T-helper 2 cell treated with Interferon-gamma antibody and Interleukin-4, amounts not matched to agents 5 μg/mL and 100 μg/mL, for 36 hours (primary cell): Measurements from ENCODE around the gene RAB4B.
"Not testable (repeated sequence)": the region's sequence is repeated elsewhere in the genome, so short reads cannot be mapped to it uniquely, and the experiment has no call there.

ENCODE experiments used
- DNase-seq: peaks from one replicate; pipeline ENCODE4 v3.0.0; 2021; ENCODE audit warnings: low spot score
- H3K27ac Mint-ChIP-seq: one replicate; pipeline ENCODE4 v1.8.0; 2021; ENCODE audit warnings: mild to moderate bottlenecking, mixed read lengths
- H3K27me3 Mint-ChIP-seq: one replicate; pipeline ENCODE4 v1.8.0; 2021; ENCODE audit warnings: low read depth, mixed read lengths
- H3K36me3 Mint-ChIP-seq: one replicate; pipeline ENCODE4 v1.8.0; 2021; ENCODE audit warnings: low read depth, mixed read lengths
- H3K4me1 Mint-ChIP-seq: one replicate; pipeline ENCODE4 v1.8.0; 2021; ENCODE audit warnings: low read depth, mixed read lengths
- H3K4me3 Mint-ChIP-seq: one replicate; pipeline ENCODE4 v1.8.0; 2022; ENCODE audit warnings: mild to moderate bottlenecking, moderate library complexity, mixed read lengths
- H3K9me3 Mint-ChIP-seq: one replicate; pipeline ENCODE4 v1.8.0; 2021; ENCODE audit warnings: mixed read lengths

The RAB4B gene

DNA sequence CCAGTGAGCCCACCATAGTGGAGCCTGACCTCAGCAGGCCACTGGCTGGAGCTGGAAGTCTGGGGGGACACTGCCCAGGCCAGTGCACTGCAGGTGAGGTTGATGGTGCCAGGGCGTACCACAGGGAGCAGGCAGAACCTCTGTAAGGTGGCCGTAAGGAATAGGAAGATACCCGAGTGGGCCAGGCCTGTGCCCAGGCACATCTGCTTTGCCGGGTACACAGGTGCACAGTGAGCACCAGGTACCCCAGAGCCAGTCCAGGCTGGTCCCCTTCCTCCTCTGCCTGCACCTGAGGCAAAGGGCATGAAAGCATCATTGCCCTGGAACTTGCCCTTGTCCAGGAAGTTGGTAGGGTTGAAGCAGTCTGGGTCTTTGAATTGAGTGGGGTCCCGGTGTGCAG, 30.4 kb downstream of the RAB4B start:
- Mint-ChIP-seq H3K27ac (no peak overlapping the region), H3K4me1 (peaks cover 49% of the 10 kb centered on the region), H3K4me3 (no peak overlapping the region), H3K36me3 (peaks cover 46% of the 10 kb centered on the region), H3K9me3 (no peaks in the 10 kb centered on the region), H3K27me3 (peaks cover 15% of the 10 kb centered on the region)
- no peak for DNase-seq

DNA sequence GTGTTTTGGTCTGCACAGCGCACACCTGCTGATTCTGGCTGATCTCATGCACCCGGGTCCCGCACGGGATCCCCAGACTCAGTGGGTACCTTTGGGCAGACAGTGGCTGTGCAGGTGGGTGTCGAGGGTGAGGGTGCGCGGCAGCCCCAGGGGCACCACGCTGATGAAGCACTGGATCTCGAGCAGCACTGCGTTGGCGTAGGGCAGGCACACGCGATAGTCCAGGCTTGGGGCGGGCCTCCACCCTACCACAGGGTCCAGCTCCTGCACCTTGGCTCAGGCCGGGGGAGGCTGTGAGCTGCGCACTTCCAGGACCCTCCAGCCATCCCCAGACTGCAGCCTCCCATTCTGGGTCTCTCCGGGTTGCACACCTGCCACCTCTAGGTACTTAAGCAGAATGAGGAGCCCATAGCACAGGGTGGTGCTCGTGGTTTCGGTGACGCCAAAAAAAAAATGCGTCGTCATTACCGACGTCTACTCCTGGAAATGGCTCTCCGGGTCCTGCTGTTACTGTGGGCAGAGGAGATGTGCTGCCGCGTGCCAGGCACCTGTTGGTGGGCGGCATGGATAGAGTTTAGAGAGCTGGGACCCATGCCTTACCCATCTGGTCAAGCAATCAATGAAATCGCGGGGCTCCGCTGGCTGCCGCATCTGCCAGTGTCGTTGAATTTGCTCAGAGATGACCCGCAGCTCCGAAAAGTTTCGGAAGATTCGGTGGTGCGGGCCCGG, 31.5 kb downstream of the RAB4B start:
- peaks cover 24% of the 10 kb centered on the region for H3K27me3 Mint-ChIP-seq
- H3K4me3 Mint-ChIP-seq: peak overlapping the region; percentile 97
- H3K27ac Mint-ChIP-seq: no peak overlapping the region
- H3K4me1 Mint-ChIP-seq: peaks cover 39% of the 10 kb centered on the region
- H3K9me3 Mint-ChIP-seq: no peaks in the 10 kb centered on the region
- no peak for DNase-seq
- H3K36me3 Mint-ChIP-seq: peaks cover 37% of the 10 kb centered on the region

DNA sequence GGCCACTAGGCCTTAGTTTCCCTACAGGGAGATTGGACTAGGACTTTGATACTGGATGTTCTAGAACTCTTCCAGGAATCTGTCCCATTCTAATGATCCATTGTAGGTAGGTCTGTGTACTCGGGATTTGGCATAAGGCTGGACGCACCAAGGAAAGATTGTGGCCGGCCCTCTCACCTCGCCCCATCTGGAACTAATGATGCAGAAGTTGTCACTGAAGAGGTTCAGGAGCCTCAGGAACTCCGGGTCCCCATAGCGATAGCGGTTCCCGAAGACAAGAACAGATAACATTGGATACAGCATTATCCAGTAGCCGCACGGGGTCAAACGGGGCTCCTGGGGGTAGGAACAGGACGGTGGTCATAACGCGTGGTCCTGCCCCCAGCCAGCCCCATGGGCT, 32.1 kb downstream of the RAB4B start:
- peaks cover 34% of the 10 kb centered on the region for H3K4me1 Mint-ChIP-seq
- peaks cover 31% of the 10 kb centered on the region for H3K36me3 Mint-ChIP-seq
- no peak for DNase-seq
- peak overlapping the region; percentile 28 for H3K27ac Mint-ChIP-seq
- H3K27me3 Mint-ChIP-seq: peaks cover 29% of the 10 kb centered on the region
- H3K9me3 Mint-ChIP-seq: no peaks in the 10 kb centered on the region
- peak overlapping the region; percentile 97 for H3K4me3 Mint-ChIP-seq

DNA sequence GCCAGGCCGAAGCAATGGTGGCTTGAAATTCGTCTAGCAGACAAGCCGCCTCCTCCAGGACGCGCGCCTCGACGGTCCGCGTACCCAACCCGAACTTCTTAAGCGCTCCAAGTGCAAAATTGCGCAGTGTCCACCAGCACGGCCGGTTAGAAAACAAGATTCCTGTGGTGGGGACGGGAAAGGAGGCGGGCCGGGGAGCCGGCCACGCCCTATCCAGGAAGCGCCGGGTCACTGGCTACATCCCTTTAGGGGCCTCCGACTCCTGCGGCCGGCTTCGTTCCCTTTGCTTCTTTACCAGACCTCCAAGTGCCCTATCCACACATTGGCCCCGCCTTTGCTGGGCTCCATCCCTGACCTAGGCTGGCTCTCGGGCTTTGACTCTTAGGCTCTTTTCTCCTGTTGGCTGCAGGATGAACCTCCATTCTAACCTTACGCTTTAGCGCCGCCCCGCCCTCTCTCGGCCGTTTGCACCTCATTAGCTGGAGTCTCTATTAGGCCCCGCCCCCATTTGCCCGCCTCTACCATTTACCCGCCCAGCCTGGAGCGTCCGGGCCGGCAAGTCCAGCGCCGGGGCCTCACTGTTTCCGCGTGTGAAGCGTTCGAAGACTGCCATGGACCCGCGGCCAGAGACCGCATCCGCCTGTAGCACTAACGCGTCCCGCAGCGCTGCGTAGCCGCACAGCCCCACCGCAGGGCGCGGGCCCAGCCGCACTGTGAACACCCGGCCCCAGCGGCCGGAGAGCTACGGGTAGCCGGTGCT, 32.8 kb downstream of the RAB4B start:
- H3K4me1 Mint-ChIP-seq: peaks cover 28% of the 10 kb centered on the region
- DNase-seq: peak; percentile 70
- H3K9me3 Mint-ChIP-seq: not testable (repeated sequence)

DNA sequence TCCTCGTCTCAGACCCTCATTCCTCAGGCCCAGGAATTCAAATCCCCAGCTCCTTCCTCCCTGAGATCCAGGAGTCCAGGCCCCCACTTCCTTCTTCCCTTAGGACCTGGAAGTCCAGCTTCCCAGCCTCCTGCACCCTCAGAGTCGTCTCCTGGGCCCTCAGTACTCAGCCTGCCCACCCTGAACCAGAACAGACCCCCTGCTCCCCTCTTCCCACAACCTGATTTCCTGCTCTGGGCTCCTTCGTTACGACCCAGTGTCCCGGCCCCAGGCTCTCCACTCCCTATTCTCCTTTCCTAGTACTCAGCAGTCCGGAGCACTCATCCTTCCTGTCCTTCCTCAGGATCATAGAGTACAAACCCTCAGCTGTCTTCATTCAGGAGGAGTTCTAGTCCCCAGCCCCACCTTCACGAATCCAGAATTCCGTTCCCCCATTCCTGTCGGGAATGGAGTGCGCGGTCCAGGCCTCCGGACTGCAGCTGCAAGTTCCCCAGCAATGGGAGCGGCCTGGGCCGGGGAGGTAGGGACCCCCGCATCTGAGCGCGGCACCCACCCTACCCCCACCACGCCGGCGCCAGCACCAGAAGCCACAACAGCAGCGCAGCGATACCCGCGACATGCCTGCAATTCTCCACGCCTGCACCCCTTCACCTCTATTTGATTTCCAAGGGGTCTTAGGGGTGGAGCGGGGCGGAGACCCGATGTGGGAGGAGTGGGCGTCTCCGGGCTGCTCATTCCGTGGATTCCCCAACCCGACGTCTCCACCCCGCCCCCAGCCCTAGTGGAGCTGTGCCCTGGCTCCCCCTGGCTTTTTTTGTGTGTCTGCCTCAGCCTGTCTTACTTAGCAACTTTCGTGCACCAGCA, 33.7 kb downstream of the RAB4B start:
- Mint-ChIP-seq H3K27ac (peak overlapping the region; percentile 50), H3K4me1 (peaks cover 22% of the 10 kb centered on the region)
- no peak for DNase-seq

More for the DNA sequence above, 32.8 kb downstream of the RAB4B start:
- Mint-ChIP-seq H3K27ac (peak overlapping the region; percentile 87), H3K4me3 (peak overlapping the region; percentile 97), H3K36me3 (peaks cover 31% of the 10 kb centered on the region), H3K27me3 (peaks cover 33% of the 10 kb centered on the region)

DNA sequence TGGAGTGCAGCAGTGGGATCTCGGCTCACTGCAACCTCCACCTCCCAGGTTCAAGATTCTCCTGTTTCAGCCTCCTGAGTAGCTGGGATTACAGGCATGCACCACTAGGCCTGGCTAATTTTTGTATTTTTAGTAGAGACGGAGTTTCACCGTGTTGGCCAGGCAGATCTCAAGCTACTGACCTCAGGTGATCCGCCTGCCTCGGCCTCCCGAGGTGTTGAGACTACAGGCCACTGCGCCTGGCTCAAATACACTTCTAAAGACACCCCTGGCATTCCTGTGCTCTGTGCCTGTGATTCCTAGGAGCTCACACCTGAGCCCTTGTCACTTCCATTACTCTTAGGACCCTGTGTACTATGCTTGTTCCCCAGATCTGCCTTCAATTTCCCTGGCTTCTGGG, 34.5 kb downstream of the RAB4B start:
- DNase-seq, H3K9me3 Mint-ChIP-seq: not testable (repeated sequence)
- Mint-ChIP-seq H3K27me3 (peaks cover 33% of the 10 kb centered on the region), H3K4me1 (peaks cover 17% of the 10 kb centered on the region), H3K36me3 (peaks cover 25% of the 10 kb centered on the region), H3K27ac (peak overlapping the region; percentile 27), H3K4me3 (peak overlapping the region; percentile 97)

More for the DNA sequence above, 33.7 kb downstream of the RAB4B start:
- Mint-ChIP-seq H3K36me3 (peaks cover 30% of the 10 kb centered on the region), H3K9me3 (no peaks in the 10 kb centered on the region), H3K4me3 (peak overlapping the region; percentile 97), H3K27me3 (peaks cover 33% of the 10 kb centered on the region)

DNA sequence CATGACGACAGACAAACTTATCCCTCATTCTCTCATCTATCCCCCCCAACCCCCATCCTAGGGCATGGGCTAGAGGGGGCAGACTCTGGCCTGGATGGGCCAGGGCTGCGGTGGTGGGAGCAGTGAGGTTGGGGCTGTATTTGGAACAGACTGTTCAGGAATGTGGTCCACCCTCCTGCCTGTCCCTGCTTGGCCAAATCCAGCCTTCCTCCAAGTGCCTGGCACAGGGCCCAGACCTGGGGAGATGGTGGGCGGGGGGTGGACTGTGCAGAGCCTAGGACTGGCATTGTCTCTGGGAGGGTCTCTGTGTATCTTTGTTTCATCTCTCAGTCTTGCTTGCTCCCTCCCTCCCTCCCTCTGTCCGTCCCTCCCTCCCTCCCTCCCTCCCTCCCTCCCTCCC, 35.1 kb downstream of the RAB4B start:
- Mint-ChIP-seq H3K36me3 (peaks cover 19% of the 10 kb centered on the region), H3K27me3 (peaks cover 33% of the 10 kb centered on the region), H3K4me3 (no peak overlapping the region), H3K4me1 (peaks cover 16% of the 10 kb centered on the region), H3K9me3 (no peaks in the 10 kb centered on the region), H3K27ac (no peak overlapping the region)
- no peak for DNase-seq

DNA sequence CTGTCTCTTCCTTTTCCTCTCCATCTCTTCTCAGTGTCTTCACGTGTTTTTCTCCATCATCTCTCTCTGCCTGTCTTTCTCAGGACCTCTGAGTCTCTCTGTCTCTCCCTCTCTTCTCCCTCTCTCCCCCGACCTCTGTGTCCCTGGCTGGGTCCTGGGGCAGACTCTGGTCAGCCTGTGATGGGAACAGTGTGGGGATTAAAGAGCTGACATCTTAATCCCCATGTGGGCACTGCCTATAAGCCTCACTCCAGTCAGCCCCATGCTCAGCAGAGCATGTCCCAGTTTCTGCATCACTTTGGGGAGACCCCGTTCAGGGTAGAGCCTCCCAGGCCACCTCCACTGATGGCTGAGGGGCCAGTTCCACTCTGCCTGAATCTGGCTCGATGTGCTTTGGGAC, 37.2 kb downstream of the RAB4B start:
- H3K36me3 Mint-ChIP-seq: peaks cover 7% of the 10 kb centered on the region
- no peak overlapping the region for H3K27ac Mint-ChIP-seq
- H3K9me3 Mint-ChIP-seq: no peaks in the 10 kb centered on the region
- H3K4me3 Mint-ChIP-seq: no peak overlapping the region
- peaks cover 24% of the 10 kb centered on the region for H3K4me1 Mint-ChIP-seq
- DNase-seq: no peak
- H3K27me3 Mint-ChIP-seq: peaks cover 33% of the 10 kb centered on the region

DNA sequence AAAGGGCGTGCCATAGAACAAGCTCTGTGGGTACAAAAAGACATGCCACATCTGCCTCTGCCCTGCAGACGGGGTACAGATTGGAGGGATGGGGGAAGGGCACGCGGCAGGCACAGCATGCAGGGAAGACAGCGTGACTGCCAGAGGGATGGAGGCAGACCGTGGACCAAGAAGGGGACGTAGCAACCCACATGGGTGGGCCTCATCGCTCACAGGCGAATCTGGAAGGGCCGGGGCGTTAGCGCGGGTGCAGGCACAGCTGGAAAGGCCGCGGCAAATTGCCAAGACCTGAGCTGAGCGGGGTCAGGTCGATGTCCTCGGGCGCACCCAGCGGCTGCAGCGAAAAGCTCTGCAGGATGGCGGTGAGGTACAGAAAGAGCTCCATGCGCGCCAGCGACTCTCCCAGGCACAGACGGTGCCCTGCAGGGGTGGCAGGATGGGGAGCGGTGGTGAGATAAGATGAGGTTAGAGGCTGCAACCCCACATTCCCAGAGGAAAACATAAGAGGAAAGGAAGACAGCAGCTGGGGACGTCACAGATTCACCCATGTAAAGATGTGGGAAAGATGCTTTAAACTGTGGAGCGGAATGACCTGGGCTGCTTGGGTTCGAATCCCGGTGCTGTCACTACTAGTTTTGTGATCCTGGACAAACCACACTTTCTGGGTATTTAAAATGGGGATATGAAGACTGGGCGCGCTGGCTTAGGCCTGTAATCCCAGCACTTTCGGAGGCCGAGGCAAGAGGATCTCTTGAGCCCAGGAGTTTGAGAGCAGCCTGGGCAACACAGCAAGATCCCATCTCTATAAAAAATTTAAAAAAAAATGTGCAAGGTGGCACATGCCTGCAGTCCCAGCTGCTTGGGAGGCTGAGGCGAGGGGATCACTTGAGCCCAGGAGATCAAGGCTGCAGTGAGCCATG, 40.7 kb downstream of the RAB4B start:
- H3K27ac Mint-ChIP-seq: peak overlapping the region; percentile 60
- H3K27me3 Mint-ChIP-seq: peaks cover 16% of the 10 kb centered on the region
- H3K4me1 Mint-ChIP-seq: peaks cover 16% of the 10 kb centered on the region
- not testable (repeated sequence) for H3K9me3 Mint-ChIP-seq, H3K36me3 Mint-ChIP-seq
- peak; percentile 58 for DNase-seq
- peak overlapping the region; percentile 71 for H3K4me3 Mint-ChIP-seq

DNA sequence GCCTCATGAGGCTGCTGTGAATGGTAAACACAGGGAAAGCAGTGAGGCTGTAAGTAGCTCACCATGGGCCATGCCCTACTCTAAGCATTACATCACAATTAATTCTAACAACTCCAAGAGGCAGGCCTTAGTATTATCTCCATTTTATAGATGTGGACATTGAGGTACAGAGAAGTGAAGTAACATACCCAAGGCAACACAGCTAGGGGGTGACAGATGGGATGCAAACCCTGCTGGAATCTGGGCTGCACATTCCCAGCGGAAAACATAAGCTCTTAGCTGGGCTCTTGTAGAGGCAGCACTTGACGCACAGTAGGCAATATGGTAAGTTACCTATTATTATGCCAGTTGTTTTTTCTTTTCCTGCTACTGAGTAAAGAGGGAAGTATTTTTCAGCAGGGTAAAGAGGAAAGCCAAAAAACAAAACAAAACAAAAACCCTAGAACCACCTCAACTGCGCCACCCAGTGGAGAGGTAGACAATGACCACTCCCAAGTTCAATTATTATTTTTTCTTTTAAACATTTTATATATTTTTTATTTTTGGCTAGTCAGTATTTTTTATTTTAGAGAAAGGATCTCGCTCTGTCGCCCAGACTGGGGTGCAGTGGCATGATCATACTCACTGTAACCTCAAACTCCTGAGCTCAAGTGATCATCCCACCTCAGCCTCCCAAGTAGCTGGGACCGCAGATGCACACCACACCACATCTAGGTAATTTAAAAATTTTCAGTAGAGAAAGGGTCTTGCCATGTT, 41.6 kb downstream of the RAB4B start:
- not testable (repeated sequence) for H3K4me3 Mint-ChIP-seq, DNase-seq, H3K9me3 Mint-ChIP-seq, H3K36me3 Mint-ChIP-seq, H3K27me3 Mint-ChIP-seq
- Mint-ChIP-seq H3K27ac (peak overlapping the region; percentile 45), H3K4me1 (peaks cover 17% of the 10 kb centered on the region)

DNA sequence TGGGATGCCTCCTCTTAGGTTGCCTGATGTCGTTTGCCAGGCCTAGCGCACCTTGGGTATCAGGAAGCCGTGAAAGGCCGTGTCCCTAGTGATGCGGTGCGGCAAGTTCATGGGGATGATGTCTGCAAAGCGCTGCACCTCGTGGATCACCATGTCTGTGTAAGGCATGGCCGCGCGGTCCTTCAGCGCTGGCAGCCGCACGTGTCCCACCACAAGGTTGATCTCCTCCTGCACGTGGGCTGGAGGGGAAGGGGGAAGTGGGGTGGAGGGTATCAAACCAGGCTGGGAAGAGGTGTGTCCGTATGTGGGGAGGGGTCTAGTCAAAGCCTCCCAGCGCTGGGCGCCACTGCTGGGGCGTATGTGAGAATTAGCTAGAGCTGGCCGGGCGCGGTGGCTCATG, 44.1 kb downstream of the RAB4B start:
- Mint-ChIP-seq H3K4me1 (peaks cover 24% of the 10 kb centered on the region), H3K4me3 (no peak overlapping the region), H3K36me3 (peaks cover 7% of the 10 kb centered on the region), H3K27me3 (no peaks in the 10 kb centered on the region), H3K9me3 (no peaks in the 10 kb centered on the region), H3K27ac (no peak overlapping the region)
- DNase-seq: no peak

DNA sequence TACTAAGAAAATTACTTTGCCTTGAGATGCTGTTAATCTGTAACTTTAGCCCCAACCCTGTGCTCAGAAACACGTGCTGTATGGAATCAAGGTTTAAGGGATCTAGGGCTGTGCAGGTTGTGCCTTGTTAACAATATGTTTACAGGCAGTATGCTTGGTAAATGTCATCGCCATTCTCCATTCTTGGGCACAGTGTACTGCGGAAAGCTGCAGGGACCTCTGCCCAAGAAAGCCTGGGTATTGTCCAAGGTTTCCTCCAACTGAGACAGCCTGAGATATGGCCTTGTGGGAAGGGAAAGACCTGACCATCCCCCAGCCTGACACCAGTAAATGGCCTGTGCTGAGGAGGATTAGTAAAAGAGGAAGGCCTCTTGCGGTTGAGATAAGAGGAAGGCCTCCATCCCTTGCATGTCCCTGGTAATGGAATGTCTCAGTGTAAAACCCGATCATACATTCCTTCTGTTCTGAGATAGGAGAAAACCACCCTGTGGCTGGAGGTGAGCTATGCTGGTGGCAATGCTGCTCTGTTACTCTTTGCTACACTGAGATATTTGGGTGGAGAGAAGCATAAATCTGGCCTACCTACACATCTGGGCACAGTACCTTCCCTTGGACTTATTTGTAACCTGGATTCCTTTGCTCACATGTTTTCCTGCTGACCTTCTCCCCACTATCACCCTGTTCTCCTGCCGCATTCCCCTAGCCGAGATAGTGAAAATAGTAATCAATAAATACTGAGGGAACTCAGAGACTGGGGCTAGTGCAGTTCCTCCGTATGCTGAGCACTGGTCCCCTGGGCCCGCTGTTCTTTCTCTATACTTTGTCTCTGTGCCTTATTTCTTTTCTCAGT, 44.9 kb downstream of the RAB4B start:
- not testable (repeated sequence) for H3K9me3 Mint-ChIP-seq, H3K27ac Mint-ChIP-seq, H3K4me3 Mint-ChIP-seq, H3K36me3 Mint-ChIP-seq, H3K27me3 Mint-ChIP-seq, DNase-seq
- H3K4me1 Mint-ChIP-seq: peaks cover 24% of the 10 kb centered on the region
